GM12878 (cell line): Measurements from ENCODE around the gene TCF4. TPM values are rescaled to one million over a fixed set of nuclear protein-coding genes. Genes with fewer than 3 reads are reported as not detected.

Source experiments
- CBFB ChIP-seq: IDR thresholded peaks from 2 replicates; pipeline ENCODE4 v1.6.1; 2016; ENCODE audit warnings: antibody characterized with exemption, low read depth
- E4F1 ChIP-seq: fragments of 450-650 bp; IDR thresholded peaks from 2 replicates; pipeline ENCODE4 v1.6.1; 2018; ENCODE audit warnings: borderline replicate concordance, mild to moderate bottlenecking; ENCODE audit not compliant: partially characterized antibody
- JUND ChIP-seq: IDR thresholded peaks from 2 replicates; pipeline ENCODE4 v1.6.1; 2012; ENCODE audit warnings: low read depth, mild to moderate bottlenecking, low read length, improper control_type of control experiment, moderate library complexity
- RUNX3 ChIP-seq: IDR thresholded peaks from 2 replicates; pipeline ENCODE4 v1.6.1; 2012; ENCODE audit warnings: low read length, inconsistent platforms
- SMAD1 ChIP-seq: fragments of 450-650 bp; IDR thresholded peaks from 2 replicates; pipeline ENCODE4 v1.6.1; 2018; ENCODE audit warnings: mild to moderate bottlenecking, low read depth; ENCODE audit not compliant: partially characterized antibody
- TAF1 ChIP-seq: IDR thresholded peaks from 2 replicates; pipeline ENCODE4 v1.6.1; 2011; ENCODE audit warnings: mild to moderate bottlenecking, low read depth, low read length, borderline replicate concordance
- polyA plus RNA-seq, 11 experiments: library from polyadenylated mRNA; depleted of rRNA in 4 of 11; unstranded in 6 of 11; stranded (reverse) in 5 of 11; fragments of >200 nt; fragmentation: Nextera tagmentation in 4 of 11; fragmentation: Illumina TruSeq in 1 of 11; extraction: Ambion mirVana in 4 of 11; extraction: Trizol in 1 of 11; gene quantifications; 1 replicate in 1 of 11; 2 replicates in 10 of 11; pipeline versions ENCODE4 v1.2.1 to v1.2.3, GENCODE V29; 2011 to 2016; ENCODE audit warnings: inconsistent platforms in 2 of 11, missing spikeins in 2 of 11, low read depth in 1 of 11
- total RNA-seq, 4 experiments: library from RNA; depleted of rRNA in 3 of 4; stranded (reverse); fragments of >200 nt in 3 of 4; fragmentation: Illumina TruSeq in 1 of 4; extraction: Trizol in 1 of 4; gene quantifications; 2 replicates each; pipeline versions ENCODE4 v1.2.1 to v1.2.3, GENCODE V29; 2013 to 2021
- TF ChIP-seq, protein P1 (sequence below): fragments of 450-650 bp; IDR thresholded peaks from 2 replicates; pipeline ENCODE4 v1.6.1; 2017; ENCODE audit warnings: mild to moderate bottlenecking, moderate library complexity

TCF4 gene
- total and polyA plus RNA-seq, 10 of the 15 experiments (the other 5 are each of a cell fraction or from before 2014, with no cell fraction given): 15.2 to 94.0 (median 31.5) TPM

DNA sequence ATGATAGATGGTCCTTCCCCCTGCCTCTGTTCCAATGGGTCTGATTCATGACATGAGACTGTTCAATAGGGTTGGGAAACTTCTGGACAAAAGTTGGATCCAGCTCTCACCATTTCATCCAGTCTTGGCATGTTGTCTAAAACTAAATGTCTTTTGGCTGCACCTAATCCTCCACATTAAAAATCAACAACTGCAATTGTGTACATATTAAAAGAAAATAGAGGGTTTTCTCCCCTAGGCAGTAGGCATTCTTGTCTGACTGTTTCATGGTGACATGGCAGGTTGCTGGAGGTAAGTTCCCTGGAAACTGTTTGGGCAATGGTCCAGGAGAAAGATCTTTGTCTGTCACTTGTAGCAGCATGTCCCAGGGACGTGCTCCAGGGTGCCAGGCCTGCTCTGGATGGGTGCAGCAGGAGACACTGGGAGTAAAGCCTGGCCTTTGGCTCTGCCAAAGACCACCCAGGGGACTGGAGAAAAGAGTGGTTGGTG is 135.8 kb downstream of the TCF4 start (continued):
- TF ChIP-seq, protein P1, sequence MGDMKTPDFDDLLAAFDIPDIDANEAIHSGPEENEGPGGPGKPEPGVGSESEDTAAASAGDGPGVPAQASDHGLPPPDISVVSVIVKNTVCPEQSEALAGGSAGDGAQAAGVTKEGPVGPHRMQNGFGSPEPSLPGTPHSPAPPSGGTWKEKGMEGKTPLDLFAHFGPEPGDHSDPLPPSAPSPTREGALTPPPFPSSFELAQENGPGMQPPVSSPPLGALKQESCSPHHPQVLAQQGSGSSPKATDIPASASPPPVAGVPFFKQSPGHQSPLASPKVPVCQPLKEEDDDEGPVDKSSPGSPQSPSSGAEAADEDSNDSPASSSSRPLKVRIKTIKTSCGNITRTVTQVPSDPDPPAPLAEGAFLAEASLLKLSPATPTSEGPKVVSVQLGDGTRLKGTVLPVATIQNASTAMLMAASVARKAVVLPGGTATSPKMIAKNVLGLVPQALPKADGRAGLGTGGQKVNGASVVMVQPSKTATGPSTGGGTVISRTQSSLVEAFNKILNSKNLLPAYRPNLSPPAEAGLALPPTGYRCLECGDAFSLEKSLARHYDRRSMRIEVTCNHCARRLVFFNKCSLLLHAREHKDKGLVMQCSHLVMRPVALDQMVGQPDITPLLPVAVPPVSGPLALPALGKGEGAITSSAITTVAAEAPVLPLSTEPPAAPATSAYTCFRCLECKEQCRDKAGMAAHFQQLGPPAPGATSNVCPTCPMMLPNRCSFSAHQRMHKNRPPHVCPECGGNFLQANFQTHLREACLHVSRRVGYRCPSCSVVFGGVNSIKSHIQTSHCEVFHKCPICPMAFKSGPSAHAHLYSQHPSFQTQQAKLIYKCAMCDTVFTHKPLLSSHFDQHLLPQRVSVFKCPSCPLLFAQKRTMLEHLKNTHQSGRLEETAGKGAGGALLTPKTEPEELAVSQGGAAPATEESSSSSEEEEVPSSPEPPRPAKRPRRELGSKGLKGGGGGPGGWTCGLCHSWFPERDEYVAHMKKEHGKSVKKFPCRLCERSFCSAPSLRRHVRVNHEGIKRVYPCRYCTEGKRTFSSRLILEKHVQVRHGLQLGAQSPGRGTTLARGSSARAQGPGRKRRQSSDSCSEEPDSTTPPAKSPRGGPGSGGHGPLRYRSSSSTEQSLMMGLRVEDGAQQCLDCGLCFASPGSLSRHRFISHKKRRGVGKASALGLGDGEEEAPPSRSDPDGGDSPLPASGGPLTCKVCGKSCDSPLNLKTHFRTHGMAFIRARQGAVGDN: no peak
- TF ChIP-seq SMAD1: no peak
- no peak for TF ChIP-seq CBFB
- no peak for TF ChIP-seq TAF1
- no peak for TF ChIP-seq RUNX3
- TF ChIP-seq E4F1: no peak
- no peak for TF ChIP-seq JUND
